K562 (cell line): ENCODE data around the gene PCBP3. TPM values are rescaled to one million over a fixed set of nuclear protein-coding genes. Genes with fewer than 3 reads are reported as not detected.

Experiments
- CHAMP1 ChIP-seq: fragments of 450-650 bp; IDR thresholded peaks from 2 replicates; pipeline ENCODE4 v1.6.1; 2016; ENCODE audit warnings: mild to moderate bottlenecking
- CSDE1 ChIP-seq, 2 experiments: fragments of 450-650 bp; IDR thresholded peaks; 2 replicates each; pipeline ENCODE4 v1.6.1; 2016; ENCODE audit warnings: mild to moderate bottlenecking in 1 of 2
- FUS ChIP-seq: fragments of 200-400 bp; formaldehyde crosslinking; optimal IDR thresholded peaks from 2 replicates; pipeline ENCODE3; 2017; ENCODE audit warnings: low read depth, low read length
- KDM4B ChIP-seq, 2 experiments: fragments of 450-650 bp in 1 of 2; sonication (generic) in 1 of 2; IDR thresholded peaks; 2 replicates each; pipeline ENCODE4 v1.6.1; 2016 to 2017; ENCODE audit warnings: borderline replicate concordance in 2 of 2, antibody characterized with exemption in 1 of 2, low read depth in 1 of 2, mild to moderate bottlenecking in 1 of 2
- STAT5A ChIP-seq: IDR thresholded peaks from 2 replicates; pipeline ENCODE4 v1.6.1; 2012; ENCODE audit warnings: low read length, inconsistent platforms, borderline replicate concordance
- ZBTB34 ChIP-seq: fragments of 250-450 bp; sonication (Bioruptor Pico); IDR thresholded peaks from 2 replicates; pipeline ENCODE4 v1.8.0; 2021; ENCODE audit warnings: mild to moderate bottlenecking, moderate library complexity
- ZNF217 ChIP-seq: sonication (generic); formaldehyde crosslinking; IDR thresholded peaks from 2 replicates; pipeline ENCODE4 v1.8.0; 2022; ENCODE audit warnings: mild to moderate bottlenecking, missing genetic modification reagents
- ZNF583 ChIP-seq: fragments of 250-450 bp; sonication (Bioruptor Pico); IDR thresholded peaks from 2 replicates; pipeline ENCODE4 v1.4.0; 2020
- polyA plus RNA-seq, 8 experiments: library from polyadenylated mRNA; depleted of rRNA in 4 of 8; stranded (reverse) in 5 of 8; unstranded in 3 of 8; fragments of >200 nt; fragmentation: Nextera tagmentation in 2 of 8; fragmentation: Illumina TruSeq in 1 of 8; extraction: Ambion mirVana in 2 of 8; extraction: Trizol in 1 of 8; gene quantifications; 2 replicates each; pipeline versions ENCODE4 v1.2.1 to v1.2.3, GENCODE V29; 2011 to 2014; ENCODE audit warnings: inconsistent platforms in 1 of 8, missing spikeins in 1 of 8
- total RNA-seq, 7 experiments: library from RNA; depleted of rRNA in 6 of 7; stranded (reverse); fragments of >200 nt in 6 of 7; fragmentation: Illumina TruSeq in 2 of 7; extraction: Trizol in 2 of 7; gene quantifications; 2 replicates each; pipeline versions ENCODE4 v1.2.1 to v1.2.3, GENCODE V29; 2011 to 2021; ENCODE audit warnings: low replicate concordance in 1 of 7

The PCBP3 gene
- total and polyA plus RNA-seq, 9 of the 15 experiments (the other 6 are each of a cell fraction or from before 2014, with no cell fraction given), result 0.18 TPM; not detected in 8

DNA sequence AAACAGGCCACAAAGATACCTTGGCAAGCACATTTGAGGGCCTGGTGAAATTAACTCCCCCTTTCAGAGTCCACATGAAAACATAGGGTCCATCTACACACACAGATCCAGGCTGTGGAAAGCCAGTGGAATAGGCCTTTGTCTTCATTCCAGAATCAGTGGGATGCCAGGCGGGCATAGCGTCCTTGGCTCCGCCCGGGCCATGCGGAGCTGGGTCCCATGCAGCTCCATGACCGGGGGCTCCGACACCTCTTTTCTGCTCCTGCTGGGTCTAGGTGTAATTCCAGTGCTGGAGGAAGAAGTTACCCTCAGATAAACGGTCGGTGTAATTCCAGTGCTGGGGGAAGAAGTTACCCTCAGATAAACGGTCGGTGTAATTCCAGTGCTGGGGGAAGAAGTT lies 274.5 kb downstream of the PCBP3 start (continued):
- TF ChIP-seq CHAMP1 (no peak), ZNF583 (CRISPR knock-in tag) (no peak), CSDE1 (IDR thresholded peaks at IDR 0.05) (no peak), ZBTB34 (no peak), FUS (no peak), ZNF217 (CRISPR knock-in tag) (no peak), KDM4B (IDR thresholded peaks at IDR 0.05; ENCODE audit: borderline replicate concordance in 2 of 2, low read depth in 1 of 2) (no peak), STAT5A (no peak)
